ENCODE data around the gene ACOX2. TPM values are rescaled to one million over a fixed set of nuclear protein-coding genes. Genes with fewer than 3 reads are reported as not detected.

Gene ACOX2
- total RNA-seq, 1 donor from 2014 or later, result 14.6 TPM

DNA sequence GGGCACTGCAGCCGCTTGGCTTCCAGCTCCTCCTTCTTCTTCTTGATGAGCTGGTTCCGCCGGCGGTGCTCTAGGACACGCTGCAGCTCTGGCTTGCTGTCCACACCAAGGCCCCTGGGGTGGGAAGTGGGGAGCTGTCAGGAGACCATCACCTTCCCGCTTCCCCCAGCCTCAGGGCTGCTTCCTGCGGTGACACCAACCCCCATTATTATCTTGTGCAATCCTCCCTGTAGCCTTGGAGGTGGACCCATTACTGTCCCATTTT, 30.2 kb upstream of the ACOX2 start:
- H3K4me1 ChIP-seq (ENCODE audit: control insufficient read depth in 3 of 3, insufficient read depth in 3 of 3, low read length in 3 of 3), result peaks cover 0 to 3% (median 0%) of the 10 kb centered on the region in 3 donors
- H3K36me3 ChIP-seq (ENCODE audit: control insufficient read depth in 3 of 3, insufficient read depth in 3 of 3, low read length in 3 of 3), result peaks cover 0 to 5% (median 0%) of the 10 kb centered on the region in 3 donors

DNA sequence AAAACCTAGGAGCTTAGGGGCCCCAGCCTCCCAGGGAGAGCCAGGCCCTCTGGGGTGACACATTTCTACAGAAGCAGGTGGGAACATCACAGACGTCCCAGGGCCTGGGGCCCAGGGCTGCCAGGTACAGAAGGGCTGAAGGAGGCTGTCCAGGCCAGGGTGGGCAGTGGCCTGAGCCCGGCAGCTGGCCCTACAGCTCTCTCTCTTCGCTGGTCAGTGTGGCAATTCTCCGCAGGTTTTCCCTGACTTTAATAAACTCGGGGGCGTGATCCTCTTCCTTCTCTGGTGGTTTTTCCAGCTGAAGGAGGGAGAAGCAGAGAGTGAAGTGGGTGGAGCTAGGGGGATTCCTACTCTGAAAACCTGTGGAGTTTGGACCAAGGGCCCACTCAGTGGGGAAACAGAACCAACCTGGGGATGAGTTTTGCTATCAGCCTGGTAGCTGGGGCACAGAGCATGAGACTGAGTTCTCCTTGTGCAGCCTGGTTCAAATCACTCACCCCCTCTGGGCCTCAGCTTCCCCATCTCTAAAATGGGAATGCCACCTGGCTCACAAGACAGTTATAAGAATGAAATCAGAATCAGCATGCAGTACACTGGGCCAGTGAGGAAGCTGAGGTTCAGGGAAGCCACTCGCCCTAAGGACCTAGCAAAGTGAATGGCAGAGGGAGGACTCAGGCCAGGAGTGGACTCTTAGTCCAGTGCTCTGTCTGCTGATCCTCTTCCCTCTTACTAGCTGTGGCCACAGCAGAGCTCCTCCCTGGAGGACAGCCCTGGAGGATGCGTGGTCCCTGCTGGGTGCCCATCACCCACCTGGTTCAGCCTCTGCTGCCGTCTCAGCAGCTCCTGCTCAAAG, 29.6 kb upstream of the ACOX2 start:
- H3K27ac ChIP-seq (ENCODE audit: low read depth, low read length), result no peak overlapping the region
- peaks cover 0 to 3% (median 0%) of the 10 kb centered on the region in 3 donors for H3K4me1 ChIP-seq (ENCODE audit: control insufficient read depth in 3 of 3, insufficient read depth in 3 of 3, low read length in 3 of 3)
- no peak overlapping the region for H3K4me3 ChIP-seq (ENCODE audit: low read length in 3 of 3)
- H3K27me3 ChIP-seq (ENCODE audit: control insufficient read depth in 3 of 3, insufficient read depth in 3 of 3, low read length in 3 of 3), result no peaks in the 10 kb centered on the region
- H3K9ac ChIP-seq (ENCODE audit: low read depth in 1 of 3, low read length in 3 of 3), result no peak overlapping the region
- no peaks in the 10 kb centered on the region for H3K9me3 ChIP-seq (ENCODE audit: control insufficient read depth in 3 of 3, low read length in 3 of 3)
- peaks cover 0 to 5% (median 0%) of the 10 kb centered on the region in 3 donors for H3K36me3 ChIP-seq (ENCODE audit: control insufficient read depth in 3 of 3, insufficient read depth in 3 of 3, low read length in 3 of 3)

More for the DNA sequence above, 30.2 kb upstream of the ACOX2 start:
- no peak overlapping the region for H3K27ac ChIP-seq (ENCODE audit: low read depth, low read length)
- H3K4me3 ChIP-seq (ENCODE audit: low read length in 3 of 3), result no peak overlapping the region
- no peaks in the 10 kb centered on the region for H3K9me3 ChIP-seq (ENCODE audit: control insufficient read depth in 3 of 3, low read length in 3 of 3)
- H3K27me3 ChIP-seq (ENCODE audit: control insufficient read depth in 3 of 3, insufficient read depth in 3 of 3, low read length in 3 of 3), result no peaks in the 10 kb centered on the region
- H3K9ac ChIP-seq (ENCODE audit: low read depth in 1 of 3, low read length in 3 of 3), result no peak overlapping the region

DNA sequence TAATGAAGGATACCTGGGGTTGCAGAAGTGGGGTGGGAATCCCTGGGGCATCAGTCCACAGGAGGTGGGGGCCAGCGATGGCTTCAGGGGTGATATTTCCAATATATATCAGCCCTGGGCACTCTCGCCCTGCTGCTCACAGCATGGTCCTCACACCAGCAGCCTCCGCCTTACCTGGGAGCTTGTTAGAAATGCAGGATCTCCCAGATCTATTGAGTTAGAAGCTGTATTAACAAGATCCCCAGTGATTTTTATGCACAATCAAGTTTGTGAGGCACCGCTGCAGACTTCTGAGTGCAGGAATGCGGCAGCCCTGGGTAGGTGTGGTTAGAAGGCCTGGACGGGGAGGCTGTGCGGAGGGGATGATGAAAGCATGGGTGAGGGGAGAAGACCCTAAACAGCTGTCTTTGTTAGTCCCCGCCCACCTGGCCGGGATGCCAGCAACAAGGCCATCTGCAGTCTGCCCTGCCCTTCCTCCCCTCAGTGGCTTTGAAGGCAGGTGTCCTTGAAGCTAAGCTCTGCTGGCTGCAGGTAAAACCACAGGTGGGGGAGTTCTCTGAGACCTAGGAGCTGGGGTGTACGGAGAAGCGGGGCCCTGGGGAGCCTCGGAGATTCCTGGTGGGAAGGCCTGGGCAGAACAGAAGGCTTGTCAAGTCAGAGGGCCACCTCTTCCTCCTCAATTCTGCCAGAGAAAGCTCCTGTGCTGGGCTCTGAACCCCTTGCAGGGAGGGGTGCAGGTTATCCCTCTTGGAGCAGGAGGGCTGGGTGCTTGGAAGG, 28.8 kb upstream of the ACOX2 start:
- Histone ChIP-seq H3K36me3 (ENCODE audit: control insufficient read depth in 3 of 3, insufficient read depth in 3 of 3, low read length in 3 of 3) (peaks cover 0 to 5% (median 0%) of the 10 kb centered on the region in 3 donors), H3K4me1 (ENCODE audit: control insufficient read depth in 3 of 3, insufficient read depth in 3 of 3, low read length in 3 of 3) (peaks cover 0 to 3% (median 0%) of the 10 kb centered on the region in 3 donors), H3K9ac (ENCODE audit: low read depth in 1 of 3, low read length in 3 of 3) (no peak overlapping the region), H3K4me3 (ENCODE audit: low read length in 3 of 3) (no peak overlapping the region), H3K27me3 (ENCODE audit: control insufficient read depth in 3 of 3, insufficient read depth in 3 of 3, low read length in 3 of 3) (no peaks in the 10 kb centered on the region), H3K9me3 (ENCODE audit: control insufficient read depth in 3 of 3, low read length in 3 of 3) (no peaks in the 10 kb centered on the region), H3K27ac (ENCODE audit: low read depth, low read length) (no peak overlapping the region)

DNA sequence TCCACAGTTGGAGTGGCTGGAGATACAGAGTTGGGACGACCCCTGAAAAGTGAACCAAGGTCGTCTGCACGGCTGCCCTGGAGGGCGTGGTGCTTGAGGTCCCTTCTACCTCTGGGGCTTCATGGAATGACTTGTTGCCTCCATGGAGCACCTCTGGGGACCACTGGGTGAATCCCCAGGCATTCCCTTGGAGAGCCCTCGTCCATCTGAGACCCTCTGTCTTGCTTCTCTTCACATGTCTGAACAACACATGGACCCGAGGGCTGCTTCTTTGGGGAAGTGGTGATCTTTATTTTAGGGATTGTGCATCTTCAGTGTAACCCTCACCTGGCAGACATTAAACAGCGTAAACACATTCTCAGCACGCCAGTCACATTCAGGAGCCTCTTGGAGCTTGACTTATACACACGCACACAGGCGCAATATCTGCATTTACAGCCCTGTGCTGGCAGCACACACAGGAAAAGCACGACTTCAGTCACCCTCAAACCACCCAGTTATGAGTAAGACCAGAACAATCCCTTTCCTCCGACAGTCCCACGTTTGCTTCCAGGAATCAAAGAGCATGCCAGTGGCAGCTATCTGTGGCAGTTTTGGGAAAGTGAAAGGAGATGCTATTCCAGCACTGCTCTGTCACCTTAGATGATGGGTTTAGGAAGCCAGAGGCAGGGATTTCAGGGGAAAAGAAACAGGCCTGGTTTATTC, 27.6 kb upstream of the ACOX2 start:
- no peaks in the 10 kb centered on the region for H3K27me3 ChIP-seq (ENCODE audit: control insufficient read depth in 3 of 3, insufficient read depth in 3 of 3, low read length in 3 of 3)
- peaks cover 0 to 5% (median 0%) of the 10 kb centered on the region in 3 donors for H3K36me3 ChIP-seq (ENCODE audit: control insufficient read depth in 3 of 3, insufficient read depth in 3 of 3, low read length in 3 of 3)
- H3K9ac ChIP-seq (ENCODE audit: low read depth in 1 of 3, low read length in 3 of 3), result no peak overlapping the region
- H3K4me1 ChIP-seq (ENCODE audit: control insufficient read depth in 3 of 3, insufficient read depth in 3 of 3, low read length in 3 of 3), result peaks cover 0 to 3% (median 0%) of the 10 kb centered on the region in 3 donors
- H3K4me3 ChIP-seq (ENCODE audit: low read length in 3 of 3), result no peak overlapping the region
- no peaks in the 10 kb centered on the region for H3K9me3 ChIP-seq (ENCODE audit: control insufficient read depth in 3 of 3, low read length in 3 of 3)
- no peak overlapping the region for H3K27ac ChIP-seq (ENCODE audit: low read depth, low read length)

DNA sequence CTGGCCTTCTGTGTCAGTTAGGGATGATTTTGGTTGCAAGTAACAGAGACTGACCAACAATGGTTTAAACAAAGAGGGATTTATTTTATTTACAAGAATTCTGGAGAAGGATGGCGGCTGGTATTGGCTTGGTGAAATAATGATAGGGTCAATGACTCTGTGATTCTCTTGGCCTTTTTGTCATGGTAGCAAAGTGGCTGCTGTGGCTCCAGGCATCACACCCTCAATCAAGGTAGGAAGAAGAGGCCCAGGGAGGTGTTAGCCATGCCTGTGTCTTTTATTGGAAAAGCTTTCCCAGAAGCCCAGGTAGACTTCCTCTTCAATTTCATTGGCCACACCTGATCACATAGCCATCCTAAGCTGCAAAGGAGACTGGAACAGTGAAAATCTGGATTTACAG, 27.1 kb upstream of the ACOX2 start:
- Histone ChIP-seq H3K9ac (ENCODE audit: low read depth in 1 of 3, low read length in 3 of 3) (no peak overlapping the region), H3K4me1 (ENCODE audit: control insufficient read depth in 3 of 3, insufficient read depth in 3 of 3, low read length in 3 of 3) (peaks cover 0 to 3% (median 0%) of the 10 kb centered on the region in 3 donors), H3K9me3 (ENCODE audit: control insufficient read depth in 3 of 3, low read length in 3 of 3) (no peaks in the 10 kb centered on the region), H3K4me3 (ENCODE audit: low read length in 3 of 3) (no peak overlapping the region), H3K27me3 (ENCODE audit: control insufficient read depth in 3 of 3, insufficient read depth in 3 of 3, low read length in 3 of 3) (no peaks in the 10 kb centered on the region), H3K36me3 (ENCODE audit: control insufficient read depth in 3 of 3, insufficient read depth in 3 of 3, low read length in 3 of 3) (peaks cover 0 to 5% (median 0%) of the 10 kb centered on the region in 3 donors), H3K27ac (ENCODE audit: low read depth, low read length) (no peak overlapping the region)

DNA sequence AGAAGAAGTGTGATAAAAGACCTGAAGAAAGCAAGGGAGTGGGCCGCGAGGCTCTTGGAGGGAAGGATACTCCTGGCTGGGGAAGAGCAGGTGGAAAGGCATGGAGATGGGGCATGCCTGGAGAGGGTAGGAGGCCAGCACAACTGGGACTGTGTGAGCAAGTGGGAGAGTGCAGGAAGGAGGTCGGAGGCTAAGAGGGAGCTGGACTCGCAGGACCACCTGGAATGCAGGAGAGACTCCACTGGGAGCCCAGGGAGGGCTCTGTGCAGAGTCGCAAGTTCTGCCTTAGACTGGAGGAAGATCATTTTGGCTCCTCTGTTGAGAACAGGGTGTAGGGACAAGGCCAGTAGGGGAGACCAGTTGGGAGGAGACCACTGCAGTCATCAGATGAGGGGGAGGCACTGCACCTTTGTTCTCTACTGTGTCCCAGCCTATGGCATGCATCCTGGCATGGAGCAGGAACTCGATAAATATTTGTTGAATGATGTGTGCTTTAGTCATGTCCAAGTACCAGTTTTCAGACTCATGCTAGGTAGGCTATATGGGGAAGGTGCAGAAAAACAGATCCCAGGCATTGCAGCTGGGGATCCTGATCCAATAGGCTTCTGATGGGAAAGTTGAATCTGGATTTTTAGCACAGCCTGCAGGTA, 26.5 kb upstream of the ACOX2 start:
- Histone ChIP-seq H3K4me1 (ENCODE audit: control insufficient read depth in 3 of 3, insufficient read depth in 3 of 3, low read length in 3 of 3) (no peaks in the 10 kb centered on the region), H3K27me3 (ENCODE audit: control insufficient read depth in 3 of 3, insufficient read depth in 3 of 3, low read length in 3 of 3) (no peaks in the 10 kb centered on the region), H3K9me3 (ENCODE audit: control insufficient read depth in 3 of 3, low read length in 3 of 3) (no peaks in the 10 kb centered on the region), H3K27ac (ENCODE audit: low read depth, low read length) (no peak overlapping the region), H3K36me3 (ENCODE audit: control insufficient read depth in 3 of 3, insufficient read depth in 3 of 3, low read length in 3 of 3) (peaks cover 0 to 5% (median 0%) of the 10 kb centered on the region in 3 donors), H3K9ac (ENCODE audit: low read depth in 1 of 3, low read length in 3 of 3) (no peak overlapping the region), H3K4me3 (ENCODE audit: low read length in 3 of 3) (no peak overlapping the region)

DNA sequence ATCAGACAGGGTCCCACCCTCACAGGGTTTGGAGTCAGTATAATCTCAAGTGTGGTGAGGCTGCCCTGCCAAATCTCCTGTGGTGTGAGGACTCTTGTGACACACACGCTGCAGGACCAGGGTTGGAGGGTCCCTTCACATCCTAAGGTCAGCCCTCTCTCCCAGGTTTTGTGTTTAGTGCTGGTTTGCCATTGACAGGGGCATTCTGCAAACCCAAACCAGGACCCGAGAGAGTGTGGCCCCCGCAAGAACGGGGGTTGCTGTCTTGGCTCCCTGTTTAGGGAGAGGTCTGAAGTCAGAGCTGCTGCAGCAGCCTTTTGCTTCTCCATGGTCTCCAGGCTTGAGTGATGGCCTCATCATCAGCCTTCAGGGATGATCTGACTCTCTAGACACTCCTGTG, 25.5 kb upstream of the ACOX2 start:
- H3K36me3 ChIP-seq (ENCODE audit: control insufficient read depth in 3 of 3, insufficient read depth in 3 of 3, low read length in 3 of 3), result peaks cover 0 to 5% (median 0%) of the 10 kb centered on the region in 3 donors

DNA sequence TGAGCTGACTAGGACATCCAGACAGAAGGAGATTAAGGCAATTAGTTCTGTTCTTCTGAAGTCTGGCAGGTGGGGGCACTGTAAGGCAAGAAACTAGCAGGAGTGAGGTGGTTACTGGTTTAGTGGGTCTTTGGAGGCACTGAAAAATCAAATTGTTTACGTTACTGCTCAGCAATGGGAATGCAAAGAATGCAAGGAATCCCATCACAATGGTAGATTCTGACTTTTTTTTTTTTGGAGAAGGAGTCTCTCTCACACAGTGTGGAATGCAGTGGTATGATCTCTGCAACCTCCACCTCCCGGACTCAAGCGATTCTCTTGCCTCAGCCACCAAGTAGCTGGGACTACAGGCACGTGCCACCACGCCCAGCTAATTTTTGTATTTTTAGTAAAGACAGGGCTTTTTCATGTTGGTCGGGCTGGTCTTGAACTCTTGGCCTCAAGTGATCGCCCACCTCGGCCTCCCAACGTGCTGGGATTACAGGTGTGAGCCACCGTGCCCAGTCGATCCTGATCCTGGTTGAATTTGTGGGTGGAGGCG, 23.9 kb upstream of the ACOX2 start:
- Histone ChIP-seq H3K4me3 (ENCODE audit: low read length in 3 of 3) (no peak overlapping the region), H3K4me1 (ENCODE audit: control insufficient read depth in 3 of 3, insufficient read depth in 3 of 3, low read length in 3 of 3) (peaks cover 0 to 3% (median 0%) of the 10 kb centered on the region in 3 donors), H3K9ac (ENCODE audit: low read depth in 1 of 3, low read length in 3 of 3) (no peak overlapping the region)

More for the DNA sequence above, 25.5 kb upstream of the ACOX2 start:
- no peaks in the 10 kb centered on the region for H3K27me3 ChIP-seq (ENCODE audit: control insufficient read depth in 3 of 3, insufficient read depth in 3 of 3, low read length in 3 of 3)
- H3K27ac ChIP-seq (ENCODE audit: low read depth, low read length), result no peak overlapping the region
- H3K4me1 ChIP-seq (ENCODE audit: control insufficient read depth in 3 of 3, insufficient read depth in 3 of 3, low read length in 3 of 3), result no peaks in the 10 kb centered on the region
- H3K4me3 ChIP-seq (ENCODE audit: low read length in 3 of 3), result no peak overlapping the region
- H3K9ac ChIP-seq (ENCODE audit: low read depth in 1 of 3, low read length in 3 of 3), result no peak overlapping the region
- H3K9me3 ChIP-seq (ENCODE audit: control insufficient read depth in 3 of 3, low read length in 3 of 3), result no peaks in the 10 kb centered on the region

DNA sequence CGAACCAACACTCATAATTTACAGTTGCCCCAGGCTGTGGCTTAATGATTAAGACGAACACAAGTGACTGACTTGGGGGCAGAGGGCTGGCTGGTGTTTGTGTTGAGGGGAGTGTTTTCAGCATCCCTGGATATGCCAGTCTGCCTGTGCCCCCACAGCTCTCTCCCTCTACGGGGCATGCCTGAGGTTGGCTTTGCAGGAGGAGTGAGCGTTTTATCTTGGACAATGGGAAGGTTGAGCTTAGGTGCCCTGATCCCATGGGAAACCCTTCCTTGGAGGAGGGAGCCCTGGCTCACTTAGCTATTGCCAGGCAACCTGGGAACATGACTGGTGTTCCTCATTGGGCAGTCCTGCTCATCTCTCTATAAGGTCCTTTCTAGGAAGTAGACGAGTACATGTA, 22.6 kb upstream of the ACOX2 start:
- H3K9me3 ChIP-seq (ENCODE audit: control insufficient read depth in 3 of 3, low read length in 3 of 3), result no peaks in the 10 kb centered on the region
- no peaks in the 10 kb centered on the region for H3K27me3 ChIP-seq (ENCODE audit: control insufficient read depth in 3 of 3, insufficient read depth in 3 of 3, low read length in 3 of 3)
- H3K27ac ChIP-seq (ENCODE audit: low read depth, low read length), result no peak overlapping the region
- H3K9ac ChIP-seq (ENCODE audit: low read depth in 1 of 3, low read length in 3 of 3), result no peak overlapping the region
- H3K36me3 ChIP-seq (ENCODE audit: control insufficient read depth in 3 of 3, insufficient read depth in 3 of 3, low read length in 3 of 3), result peaks cover 0 to 5% (median 0%) of the 10 kb centered on the region in 3 donors
- H3K4me1 ChIP-seq (ENCODE audit: control insufficient read depth in 3 of 3, insufficient read depth in 3 of 3, low read length in 3 of 3), result peaks cover 0 to 3% (median 0%) of the 10 kb centered on the region in 3 donors
- no peak overlapping the region for H3K4me3 ChIP-seq (ENCODE audit: low read length in 3 of 3)

More for the DNA sequence above, 23.9 kb upstream of the ACOX2 start:
- Histone ChIP-seq H3K27ac (ENCODE audit: low read depth, low read length) (no peak overlapping the region), H3K9me3 (ENCODE audit: control insufficient read depth in 3 of 3, low read length in 3 of 3) (no peaks in the 10 kb centered on the region), H3K27me3 (ENCODE audit: control insufficient read depth in 3 of 3, insufficient read depth in 3 of 3, low read length in 3 of 3) (no peaks in the 10 kb centered on the region), H3K36me3 (ENCODE audit: control insufficient read depth in 3 of 3, insufficient read depth in 3 of 3, low read length in 3 of 3) (peaks cover 0 to 5% (median 0%) of the 10 kb centered on the region in 3 donors)
